HG03520 (cell line): ENCODE measurements around the gene RPTOR.
A peak's percentile ranks its signal among the peaks of the same experiment; 100 is the strongest.

ENCODE experiments used
- ATAC-seq: cut with Tn5 transposase; IDR thresholded peaks from one replicate; pipeline ENCODE4 v1.9.1; 2021; ENCODE audit warnings: mild to moderate bottlenecking, moderate library complexity; ENCODE audit not compliant: unreplicated experiment

Gene RPTOR

GRCh38 chr17:80584176-80584905 is 39.7 kb downstream of the RPTOR start:
- ATAC-seq = no peak

DNA sequence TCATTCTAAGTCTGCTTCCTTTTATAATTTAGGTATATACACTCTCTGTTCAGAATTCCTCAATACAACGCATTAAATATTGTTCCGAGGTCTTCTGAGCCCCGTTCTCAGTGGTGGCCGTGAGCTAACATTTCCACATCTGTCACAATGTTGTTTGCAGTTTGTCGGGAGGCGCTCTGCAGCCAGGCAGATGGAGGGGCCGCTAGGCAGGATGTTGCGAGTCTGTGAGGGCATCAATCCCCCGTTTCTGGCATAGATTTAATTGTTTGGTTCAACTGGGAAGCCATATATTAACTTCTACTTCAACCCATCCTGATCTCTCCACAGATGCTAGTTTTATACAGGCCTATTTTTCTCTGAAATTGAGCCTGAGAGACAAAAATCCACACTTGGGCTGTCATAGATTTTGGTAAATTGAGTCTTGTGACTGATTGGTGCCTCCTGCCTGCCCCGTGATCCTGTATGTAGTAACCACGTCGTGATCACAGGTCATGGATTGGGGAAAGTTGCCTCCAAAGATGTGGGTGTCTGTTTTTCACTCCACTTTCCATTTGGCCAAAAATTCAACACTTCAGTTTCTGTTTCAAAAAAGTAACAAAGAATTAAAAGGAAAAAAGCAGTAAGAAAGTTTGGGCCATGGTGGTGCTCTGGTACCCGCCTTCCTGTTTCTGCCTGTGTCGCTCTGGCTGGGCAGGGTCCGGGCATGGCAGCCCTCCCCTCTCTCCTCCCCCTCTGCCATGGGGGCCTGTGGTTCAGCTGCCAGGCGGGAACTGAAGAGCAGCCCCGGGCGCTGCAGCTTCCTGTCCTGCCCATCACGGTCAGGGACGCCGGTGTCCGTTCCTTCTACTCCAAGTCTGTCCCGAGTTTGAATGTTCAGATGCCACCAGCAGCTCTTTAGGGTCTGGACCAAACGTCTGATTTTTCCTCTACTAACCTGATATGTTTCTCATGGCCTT is 41.5 kb downstream of the RPTOR start:
- ATAC-seq = no peak

- ATAC-seq = no peak
Observed at GRCh38 chr17:80586846-80587228, 42.2 kb downstream of the RPTOR start.

DNA sequence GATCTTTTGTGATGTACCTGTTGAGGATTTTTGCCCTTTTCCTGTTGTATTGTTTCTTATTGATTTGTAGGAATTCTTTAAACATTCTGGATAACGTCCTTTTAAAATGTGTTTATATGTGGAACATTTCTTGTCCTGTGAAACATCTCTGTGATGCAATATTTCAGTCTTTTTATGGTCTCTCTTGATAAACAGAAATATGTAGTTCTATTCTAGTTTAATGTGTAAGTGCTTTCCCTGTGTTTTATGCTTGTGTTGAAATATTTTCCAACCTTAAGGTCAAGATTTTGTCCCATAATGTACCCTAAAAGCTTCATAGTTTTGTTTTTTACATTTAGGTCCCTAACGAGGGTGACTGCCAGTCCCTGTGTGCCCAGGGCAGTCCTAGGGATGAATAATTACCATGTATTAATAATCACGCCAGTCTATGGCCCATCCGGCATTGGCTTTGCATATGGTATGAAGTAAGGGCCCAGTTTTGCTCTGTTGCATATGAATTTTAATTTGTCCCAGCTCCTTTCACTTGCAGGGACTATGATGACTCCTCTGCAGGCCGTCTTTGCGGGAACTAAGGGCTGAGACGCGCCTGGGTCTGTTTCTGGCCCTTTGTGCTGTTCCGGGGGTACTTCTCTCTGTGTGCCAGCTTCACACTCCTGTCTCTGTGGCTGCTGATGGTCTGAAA is 44.2 kb downstream of the RPTOR start:
- no peak for ATAC-seq

GRCh38 chr17:80591788-80592187 is 47.1 kb downstream of the RPTOR start:
- no peak for ATAC-seq

DNA sequence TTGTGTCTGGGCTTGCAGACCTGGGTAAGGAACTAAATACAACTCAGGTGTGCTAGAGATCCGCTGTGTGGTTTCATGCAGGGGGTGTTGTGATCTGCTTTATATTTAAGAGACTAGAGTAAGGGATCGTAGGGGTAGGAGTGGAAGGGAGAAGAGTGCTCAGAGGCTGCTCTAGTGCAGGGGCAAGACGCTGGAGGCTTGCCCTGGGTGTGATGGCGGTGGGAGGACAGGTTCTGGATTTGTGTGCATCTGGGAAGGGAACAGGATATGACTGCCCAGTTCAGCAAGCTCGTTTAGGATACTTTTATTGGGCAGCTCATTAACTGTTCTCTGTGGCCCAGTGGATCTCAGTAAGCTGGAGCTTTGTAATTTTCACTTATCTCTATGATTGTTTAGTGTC is 47.6 kb downstream of the RPTOR start:
- ATAC-seq = no peak

DNA sequence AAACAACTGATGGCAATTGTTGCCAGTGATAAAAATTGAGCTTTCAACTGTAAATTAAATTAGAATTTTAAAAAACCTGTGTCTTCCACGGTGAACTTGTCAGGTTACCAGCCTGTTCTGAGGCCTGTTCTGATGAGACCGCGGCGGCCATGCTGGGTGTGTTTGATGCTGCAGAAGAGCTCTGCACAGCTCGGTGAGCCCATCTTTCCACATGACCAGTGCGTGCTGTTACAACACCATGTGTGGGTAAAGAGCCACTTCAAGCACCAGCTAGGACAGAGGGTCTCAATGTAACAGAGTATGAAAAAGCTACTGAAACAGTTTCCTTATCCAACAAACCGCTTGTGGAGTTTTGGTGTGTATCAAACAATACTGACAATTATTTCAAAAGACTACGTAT is 48.5 kb downstream of the RPTOR start:
- no peak for ATAC-seq

- no peak for ATAC-seq
Observed at GRCh38 chr17:80594431-80595269, 50.0 kb downstream of the RPTOR start.

DNA sequence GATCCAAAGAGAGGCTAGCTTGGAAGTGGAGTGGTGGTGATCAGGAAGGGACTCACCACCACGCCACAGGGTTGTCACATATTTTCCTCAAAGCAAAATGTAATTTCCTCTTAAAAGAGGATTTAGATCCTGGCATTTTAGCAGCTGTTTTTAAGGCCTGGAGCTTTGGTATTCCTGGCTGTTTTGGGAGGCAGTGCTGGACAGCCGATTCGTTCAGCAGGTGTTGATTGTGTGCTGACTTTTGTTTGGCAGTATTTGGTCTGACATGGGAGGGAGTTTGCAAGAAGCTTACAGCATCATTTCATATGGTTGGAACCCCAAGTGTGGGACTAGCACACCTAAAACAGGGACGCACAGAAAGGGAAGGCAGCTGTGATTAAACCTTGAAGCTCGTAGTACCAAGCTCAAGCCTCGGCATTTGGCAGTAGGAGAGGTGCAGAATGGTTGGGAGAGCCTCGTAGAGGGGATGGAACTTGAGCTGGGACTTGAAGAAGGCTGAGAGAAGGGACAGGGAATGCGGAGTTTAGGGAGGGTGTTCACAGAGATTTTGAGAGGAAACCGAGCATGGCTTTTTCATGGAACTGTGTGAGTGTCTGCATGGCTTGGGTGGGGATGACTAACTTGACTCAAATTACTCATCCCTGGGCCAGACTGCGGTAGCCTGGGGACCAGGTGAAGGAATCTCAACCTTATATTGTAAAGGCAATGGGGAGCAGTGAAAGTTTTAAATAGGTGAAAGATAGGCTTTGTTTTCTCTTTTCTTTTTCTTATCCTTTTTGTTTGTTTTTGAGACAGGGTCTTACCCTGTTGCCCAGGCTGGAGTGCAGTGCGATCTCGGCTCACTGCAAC is 52.3 kb downstream of the RPTOR start:
- ATAC-seq = no peak

DNA sequence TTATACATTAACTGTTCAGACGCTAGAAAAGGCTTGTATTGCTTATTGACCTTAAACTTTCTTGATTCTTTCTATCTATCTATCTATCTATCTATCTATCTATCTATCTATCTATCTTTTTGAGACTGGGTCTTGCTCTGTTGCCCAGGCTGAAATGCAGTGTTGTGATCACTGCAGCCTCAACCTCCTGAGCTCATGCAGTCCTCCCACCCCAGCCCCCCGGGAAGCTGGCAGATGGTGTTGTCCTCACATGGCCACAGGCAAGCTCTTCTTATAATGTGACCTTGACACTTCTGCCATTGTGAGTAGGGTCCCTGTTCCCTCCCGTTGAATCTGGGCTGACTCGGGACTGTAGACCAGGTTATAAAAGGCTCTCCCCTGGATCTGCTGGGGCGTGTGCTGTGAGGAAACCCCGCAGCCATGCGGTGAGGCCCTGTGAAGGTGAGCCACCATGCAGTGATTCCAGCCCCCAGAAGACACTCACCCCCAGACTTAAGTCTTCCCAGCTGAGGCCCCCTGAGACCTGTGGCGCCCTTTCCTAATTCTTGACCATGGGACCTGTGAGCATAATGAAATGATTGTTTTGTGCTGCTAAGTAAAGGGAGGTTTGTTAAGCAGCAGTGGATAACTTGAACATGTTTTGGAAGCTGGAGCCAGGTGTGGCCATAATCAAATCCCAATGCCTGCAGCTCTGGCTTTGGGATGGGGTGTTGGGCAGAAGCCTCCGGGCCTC is 54.3 kb downstream of the RPTOR start:
- no peak for ATAC-seq

DNA sequence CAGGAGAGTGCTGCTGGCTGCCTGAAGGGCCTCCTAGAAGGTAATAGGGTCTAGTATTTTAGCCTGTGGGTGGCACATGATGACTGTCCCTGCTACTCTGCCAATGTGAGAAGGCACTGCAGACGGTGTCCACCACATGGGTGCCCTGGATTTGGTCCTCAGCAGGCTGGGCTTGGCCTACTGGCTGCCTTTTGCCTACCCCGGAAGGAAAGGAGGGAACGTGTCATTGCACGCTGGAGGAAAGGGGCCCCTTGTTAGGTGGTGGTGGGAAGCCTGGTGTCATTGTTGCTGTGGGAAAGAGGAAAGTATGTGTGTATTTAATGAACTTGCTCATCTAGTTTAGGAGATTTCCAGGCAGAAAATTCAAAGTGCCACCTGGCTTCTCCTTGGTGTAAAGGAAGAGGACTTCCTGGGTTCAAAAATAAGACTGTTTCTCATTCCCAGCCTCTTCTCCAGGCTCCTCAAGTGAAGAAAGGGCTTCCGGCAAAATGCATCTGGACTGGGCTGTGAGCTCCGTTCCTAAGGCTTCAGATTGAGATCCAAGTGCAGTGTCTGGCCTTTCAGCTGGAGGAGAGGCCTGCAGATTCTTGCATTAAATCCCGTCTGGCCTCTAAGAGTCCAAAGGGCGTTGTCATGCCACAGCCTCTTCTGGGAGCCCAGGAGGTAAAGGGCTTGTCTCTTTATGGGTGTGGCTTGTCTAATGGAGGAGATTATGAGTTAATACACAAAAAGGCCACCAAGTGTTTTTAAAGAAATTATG is 55.1 kb downstream of the RPTOR start:
- ATAC-seq = no peak

- no peak for ATAC-seq
Observed at GRCh38 chr17:80601146-80601545, 56.5 kb downstream of the RPTOR start.

DNA sequence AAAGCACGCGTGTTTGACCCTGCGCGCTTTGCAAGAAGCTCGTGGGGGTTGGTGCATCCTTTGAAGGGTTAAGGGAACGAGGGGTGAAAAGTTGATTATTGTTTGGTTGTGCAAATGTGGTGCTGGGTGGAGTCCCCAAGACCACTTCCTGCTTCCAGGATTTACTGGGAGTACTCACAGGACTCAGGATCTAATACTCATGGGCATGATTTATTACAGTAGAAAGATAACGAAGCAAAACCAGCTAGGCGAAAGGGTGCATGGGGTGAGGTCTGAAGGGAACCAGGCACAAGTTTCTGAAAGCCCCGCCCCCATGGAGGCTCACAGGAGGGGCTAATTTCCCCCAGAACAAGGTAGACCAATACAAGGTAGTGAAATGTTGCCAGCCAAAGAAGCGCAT is 58.8 kb downstream of the RPTOR start:
- ATAC-seq = no peak

- ATAC-seq = no peak
Observed at GRCh38 chr17:80604009-80604669, 59.5 kb downstream of the RPTOR start.

DNA sequence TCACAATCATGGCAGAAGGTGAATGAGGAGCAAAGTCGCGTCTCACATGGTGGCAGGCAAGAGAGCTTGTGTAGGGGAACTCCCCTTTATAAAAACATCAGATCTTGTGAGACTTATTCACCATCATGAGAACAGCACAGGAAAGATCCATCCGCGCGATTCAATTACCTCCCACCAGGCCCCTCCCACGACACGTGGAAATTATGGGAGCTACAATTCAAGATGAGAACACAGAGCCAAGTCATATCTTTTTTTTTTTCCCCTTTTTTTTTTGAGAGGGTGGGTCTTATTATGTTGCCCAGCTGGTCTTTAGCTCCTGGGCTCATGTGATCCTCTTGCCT is 60.0 kb downstream of the RPTOR start:
- no peak for ATAC-seq

GRCh38 chr17:80605326-80606066 is 60.9 kb downstream of the RPTOR start:
- ATAC-seq = peak; percentile 57

GRCh38 chr17:80608326-80608725 is 63.7 kb downstream of the RPTOR start:
- ATAC-seq = no peak
